Uterus (tissue), 2 donors: Measurements from ENCODE around the gene NID2.

Experiments used
- CTCF ChIP-seq, 4 experiments: fragments of 200-600 bp in 2 of 4; fragments of 450-650 bp in 2 of 4; sonication (generic) in 2 of 4; IDR thresholded peaks; one replicate each; pipeline ENCODE4 v1.5.1; 2016 to 2019; ENCODE audit warnings: antibody characterized with exemption in 4 of 4, mild to moderate bottlenecking in 2 of 4, moderate library complexity in 1 of 4
- POLR2A ChIP-seq, 2 donors: fragments of 450-650 bp; IDR thresholded peaks; one replicate each; pipeline ENCODE4 v1.6.1; 2016; ENCODE audit warnings: antibody characterized with exemption in 2 of 2, mild to moderate bottlenecking in 1 of 2, moderate library complexity in 1 of 2

- TF ChIP-seq CTCF (IDR thresholded peaks at IDR 0.05) (no peak), POLR2A (IDR thresholded peaks at IDR 0.05) (no peak)
Observed at GRCh38 chr14:52018970-52019369, 49.9 kb downstream of the NID2 start.
